Measurements from ENCODE around the gene PTPRU. TPM values are rescaled to one million over a fixed set of nuclear protein-coding genes. Genes with fewer than 3 reads are reported as not detected.

PTPRU gene
- total RNA-seq, 1 donor from 2014 or later = 37.3 TPM

- H3K27me3 ChIP-seq = no peaks in the 10 kb centered on the region
- no peaks in the 10 kb centered on the region for H3K4me1 ChIP-seq
- peaks cover 0 to 32% of the 10 kb centered on the region in 2 donors for H3K36me3 ChIP-seq
- TF ChIP-seq CTCF (IDR thresholded peaks at IDR 0.05) (no peak), POLR2A (IDR thresholded peaks at IDR 0.05) (no peak), POLR2AphosphoS5 (IDR thresholded peaks at IDR 0.05; ENCODE audit: insufficient read depth in 1 of 2, low read depth in 1 of 2) (no peak)
- intact Hi-C loops (cut with DNase I) = no loop called here
- no peak overlapping the region for H3K4me3 ChIP-seq
- H3K27ac ChIP-seq = no peak overlapping the region
- DNase-seq (ENCODE audit: extremely low spot score in 2 of 2) = no peak
- no peaks in the 10 kb centered on the region for H3K9me3 ChIP-seq
Observed at GRCh38 chr1:29303201-29304024, 67.1 kb downstream of the PTPRU start.

- Histone ChIP-seq H3K4me1 (no peaks in the 10 kb centered on the region), H3K9me3 (no peaks in the 10 kb centered on the region), H3K27me3 (no peaks in the 10 kb centered on the region), H3K36me3 (peaks cover 0 to 32% of the 10 kb centered on the region in 2 donors), H3K27ac (no peak overlapping the region), H3K4me3 (no peak overlapping the region)
- TF ChIP-seq POLR2A (IDR thresholded peaks at IDR 0.05) (no peak), CTCF (IDR thresholded peaks at IDR 0.05) (no peak), POLR2AphosphoS5 (IDR thresholded peaks at IDR 0.05; ENCODE audit: insufficient read depth in 1 of 2, low read depth in 1 of 2) (no peak)
- DNase-seq (ENCODE audit: extremely low spot score in 2 of 2) = no peak
- intact Hi-C loops (cut with DNase I) = no loop called here
Observed at GRCh38 chr1:29304025-29304684, 67.8 kb downstream of the PTPRU start.

GRCh38 chr1:29305943-29306342, 69.6 kb downstream of the PTPRU start:
- intact Hi-C loops (cut with DNase I) = no loop called here
- H3K27ac ChIP-seq = no peak overlapping the region
- H3K27me3 ChIP-seq = no peaks in the 10 kb centered on the region
- no peak for DNase-seq (ENCODE audit: extremely low spot score in 2 of 2)
- H3K4me3 ChIP-seq = no peak overlapping the region
- H3K36me3 ChIP-seq = peaks cover 0 to 30% of the 10 kb centered on the region in 2 donors
- H3K9me3 ChIP-seq = no peaks in the 10 kb centered on the region
- TF ChIP-seq POLR2AphosphoS5 (IDR thresholded peaks at IDR 0.05; ENCODE audit: insufficient read depth in 1 of 2, low read depth in 1 of 2) (no peak), POLR2A (IDR thresholded peaks at IDR 0.05) (no peak), CTCF (IDR thresholded peaks at IDR 0.05) (no peak)
- no peaks in the 10 kb centered on the region for H3K4me1 ChIP-seq

GRCh38 chr1:29306471-29307140, 70.3 kb downstream of the PTPRU start:
- H3K36me3 ChIP-seq = peaks cover 0 to 30% of the 10 kb centered on the region in 2 donors
- intact Hi-C loops (cut with DNase I) = no loop called here
- TF ChIP-seq POLR2AphosphoS5 (IDR thresholded peaks at IDR 0.05; ENCODE audit: insufficient read depth in 1 of 2, low read depth in 1 of 2) = no peak
- TF ChIP-seq CTCF (IDR thresholded peaks at IDR 0.05) = no peak
- no peak for TF ChIP-seq POLR2A (IDR thresholded peaks at IDR 0.05)

More at GRCh38 chr1:29306471-29307140, 70.3 kb downstream of the PTPRU start:
- Histone ChIP-seq H3K9me3 (no peaks in the 10 kb centered on the region), H3K4me1 (no peaks in the 10 kb centered on the region), H3K27ac (no peak overlapping the region), H3K27me3 (no peaks in the 10 kb centered on the region), H3K4me3 (no peak overlapping the region)
- no peak for DNase-seq (ENCODE audit: extremely low spot score in 2 of 2)

Data from vagina (tissue), 2 donors.